PC-9 (cell line): ENCODE measurements around the gene SIRPA. TPM values are rescaled to one million over a fixed set of nuclear protein-coding genes. Genes with fewer than 3 reads are reported as not detected.

ENCODE experiments used
- BruUV-seq: library from RNA; stranded (reverse); fragments of 400-500 nt; replicated peaks from 2 replicates; lab custom pipeline; 2021; lab: Mats Ljungman, UMichigan
- CTCF ChIA-PET: fragments of 300-600 bp; sonication (Branson Sonifier 250); formaldehyde crosslinking; loops from one replicate; lab custom pipeline; 2022; ENCODE audit warnings: antibody characterized with exemption; lab: Charles Lee
- POLR2A ChIA-PET: fragments of 300-600 bp; sonication (Branson Sonifier 250); formaldehyde crosslinking; loops from one replicate; lab custom pipeline; 2022; ENCODE audit warnings: antibody characterized with exemption; ENCODE audit not compliant: unreplicated experiment; lab: Charles Lee
- DNase-seq, 2 experiments: peaks; one replicate each; pipeline versions ENCODE4 v3.0.0 to v3.0.0-alpha.2; 2015 to 2022; ENCODE audit warnings: mixed read lengths in 1 of 2
- H2AFZ ChIP-seq: fragments of 200-600 bp; sonication (generic); 2 replicates; pipeline ENCODE4 v1.8.1; 2017; ENCODE audit warnings: antibody characterized with exemption
- H3F3A ChIP-seq: fragments of 200-600 bp; sonication (generic); 2 replicates; pipeline ENCODE4 v1.8.1; 2017; ENCODE audit warnings: antibody characterized with exemption, mild to moderate bottlenecking, low read depth; ENCODE audit not compliant: insufficient read depth
- H3K27ac ChIP-seq: fragments of 200-600 bp; sonication (generic); 2 replicates; pipeline ENCODE4 v1.6.1; 2016; ENCODE audit warnings: mixed run types
- H3K27me3 ChIP-seq: fragments of 200-600 bp; sonication (generic); 2 replicates; pipeline ENCODE4 v1.6.1; 2016; ENCODE audit warnings: low read depth, mixed run types; ENCODE audit not compliant: insufficient read depth
- H3K36me3 ChIP-seq: fragments of 200-600 bp; sonication (generic); 2 replicates; pipeline ENCODE4 v1.6.1; 2016; ENCODE audit warnings: low read depth, mixed run types
- H3K4me1 ChIP-seq: fragments of 200-600 bp; sonication (generic); replicated peaks from 2 replicates; pipeline ENCODE4 v1.6.1; 2016; ENCODE audit warnings: mixed run types; ENCODE audit not compliant: insufficient read depth
- H3K4me2 ChIP-seq: fragments of 200-600 bp; sonication (generic); 2 replicates; pipeline ENCODE4 v1.6.1; 2017; ENCODE audit warnings: mixed run types
- H3K4me3 ChIP-seq: fragments of 200-600 bp; sonication (generic); 2 replicates; pipeline ENCODE4 v1.6.1; 2016; ENCODE audit warnings: mixed run types
- H3K79me2 ChIP-seq: fragments of 200-600 bp; sonication (generic); 2 replicates; pipeline ENCODE4 v1.6.1; 2017; ENCODE audit warnings: low read depth, mixed run types
- H3K9me2 ChIP-seq: fragments of 200-600 bp; sonication (generic); 2 replicates; pipeline ENCODE4 v1.8.1; 2017; ENCODE audit warnings: mild to moderate bottlenecking; ENCODE audit not compliant: insufficient read depth
- H3K9me3 ChIP-seq: fragments of 200-600 bp; sonication (generic); 2 replicates; pipeline ENCODE4 v1.8.1; 2016; ENCODE audit warnings: low read depth; ENCODE audit not compliant: insufficient read depth
- H4K20me1 ChIP-seq: fragments of 200-600 bp; sonication (generic); 2 replicates; pipeline ENCODE4 v1.8.1; 2017; ENCODE audit not compliant: insufficient read depth
- CTCF ChIP-seq: fragments of 200-600 bp; sonication (generic); conservative IDR thresholded peaks from 2 replicates; pipeline ENCODE4 v1.6.1; 2017; ENCODE audit warnings: mixed run types, antibody characterized with exemption, mild to moderate bottlenecking, moderate library complexity
- EZH2 ChIP-seq: fragments of 200-600 bp; sonication (generic); IDR thresholded peaks from 2 replicates; pipeline ENCODE4 v1.8.0; 2017; ENCODE audit warnings: antibody characterized with exemption, low read depth
- intact Hi-C: fragments of 100-400 bp; cut with micrococcal nuclease; formaldehyde crosslinking; loops from one replicate; pipeline ENCODE4 v1.10.0; 2022; ENCODE audit not compliant: unreplicated experiment
- total RNA-seq: library from RNA; stranded (reverse); gene quantifications from 2 replicates; pipeline ENCODE4 v1.2.3, GENCODE V29; 2021

The SIRPA gene
- total RNA-seq, 1 experiment from 2014 or later = 18.4 TPM

- Histone ChIP-seq H3K4me3 (no peak overlapping the region), H3K36me3 (no peaks in the 10 kb centered on the region), H4K20me1 (no peaks in the 10 kb centered on the region), H2AFZ (no peak overlapping the region), H3K27me3 (no peaks in the 10 kb centered on the region), H3K9me2 (no peaks in the 10 kb centered on the region), H3K27ac (no peak overlapping the region), H3K9me3 (no peaks in the 10 kb centered on the region), H3F3A (peaks cover 9% of the 10 kb centered on the region; the same call in 1 of the 2 replicates), H3K4me1 (0 out of 2 replicates have a peak, but pooled peaks cover 6% of the 10 kb centered on the region), H3K4me2 (no peak overlapping the region), H3K79me2 (no peaks in the 10 kb centered on the region)
- CTCF ChIA-PET = interaction anchor here (0.6 kb wide), 1 partner anchor 75 kb away, joined by 4 read pairs; no protein-coding TSS in a partner anchor
- POLR2A ChIA-PET = no interaction called here
- BruUV-seq = no TSS peak
- no peak for TF ChIP-seq EZH2
- intact Hi-C loops = no loop called here
- no peak for DNase-seq
These were observed 18.1 kb upstream of the SIRPA start for GRCh38 chr20:1876975-1877608.

- Histone ChIP-seq H3K9me2 (no peaks in the 10 kb centered on the region), H3F3A (peaks cover 9% of the 10 kb centered on the region; the same call in 1 of the 2 replicates), H4K20me1 (no peaks in the 10 kb centered on the region), H3K4me2 (no peak overlapping the region), H3K27ac (no peak overlapping the region), H3K27me3 (no peaks in the 10 kb centered on the region), H3K4me3 (no peak overlapping the region), H3K4me1 (0 out of 2 replicates have a peak, but pooled peaks cover 6% of the 10 kb centered on the region), H2AFZ (no peak overlapping the region), H3K9me3 (no peaks in the 10 kb centered on the region), H3K36me3 (no peaks in the 10 kb centered on the region), H3K79me2 (no peaks in the 10 kb centered on the region)
- BruUV-seq = no TSS peak
- intact Hi-C loops = no loop called here
- ChIA-PET CTCF (no interaction called here), POLR2A (no interaction called here)
- TF ChIP-seq EZH2 = no peak
- TF ChIP-seq CTCF = no peak
- no peak for DNase-seq
These were observed 17.5 kb upstream of the SIRPA start for GRCh38 chr20:1877609-1878200.

GRCh38 chr20:1879369-1879768, 15.8 kb upstream of the SIRPA start:
- H3K4me3 ChIP-seq = no peak overlapping the region
- no peaks in the 10 kb centered on the region for H3K9me3 ChIP-seq
- H4K20me1 ChIP-seq = no peaks in the 10 kb centered on the region
- H3K36me3 ChIP-seq = no peaks in the 10 kb centered on the region
- H3F3A ChIP-seq = peaks cover 9% of the 10 kb centered on the region; the same call in 1 of the 2 replicates
- H3K9me2 ChIP-seq = no peaks in the 10 kb centered on the region
- H2AFZ ChIP-seq = no peak overlapping the region
- H3K79me2 ChIP-seq = no peaks in the 10 kb centered on the region
- no peak overlapping the region for H3K4me2 ChIP-seq
- ChIA-PET POLR2A (interaction anchor here (0.5 to 0.6 kb wide), 2 partner anchors 10 to 785 kb away, joined by 3 read pairs; no protein-coding TSS in a partner anchor), CTCF (no interaction called here)
- H3K4me1 ChIP-seq = 0 out of 2 replicates have a peak, but pooled peaks cover 6% of the 10 kb centered on the region
- H3K27me3 ChIP-seq = no peaks in the 10 kb centered on the region
- TF ChIP-seq CTCF = no peak
- TF ChIP-seq EZH2 = no peak
- intact Hi-C loops = no loop called here
- no peak overlapping the region for H3K27ac ChIP-seq
- DNase-seq = no peak
- no TSS peak for BruUV-seq
